Transverse colon (tissue), 4 donors: ENCODE data around the gene NCF4. TPM values are rescaled to one million over a fixed set of nuclear protein-coding genes. Genes with fewer than 3 reads are reported as not detected.

ENCODE experiments used
- DNase-seq: peaks from one replicate; pipeline ENCODE4 v3.0.0-alpha.2; 2019
- H3K27ac ChIP-seq, 4 donors: fragments of 200-600 bp; sonication (generic); 2 replicates each; pipeline ENCODE4 v1.5.1; 2016 to 2018; ENCODE audit warnings: inconsistent platforms in 4 of 4
- H3K27me3 ChIP-seq: fragments of 200-600 bp; sonication (generic); 2 replicates; pipeline ENCODE4 v1.5.1; 2017; ENCODE audit warnings: inconsistent platforms
- H3K36me3 ChIP-seq, 4 donors: fragments of 200-600 bp; sonication (generic); 2 replicates each; pipeline ENCODE4 v1.5.1; 2017 to 2019; ENCODE audit warnings: inconsistent platforms in 4 of 4
- H3K4me1 ChIP-seq, 4 donors: fragments of 200-600 bp; sonication (generic); 2 replicates each; pipeline ENCODE4 v1.5.1; 2017 to 2020; ENCODE audit warnings: inconsistent platforms in 4 of 4
- H3K4me3 ChIP-seq, 4 donors: fragments of 200-600 bp; sonication (generic); 1 replicate in 1 of 4; 2 replicates in 3 of 4; pipeline versions ENCODE4 v1.5.1 to v1.6.1; 2017 to 2019; ENCODE audit warnings: inconsistent platforms in 4 of 4
- H3K9me3 ChIP-seq, 2 donors: fragments of 200-600 bp; sonication (generic); 2 replicates each; pipeline ENCODE4 v1.5.1; 2017 to 2019; ENCODE audit warnings: inconsistent platforms in 2 of 2
- CTCF ChIP-seq, 5 experiments: fragments of 200-600 bp in 3 of 5; fragments of 450-650 bp in 2 of 5; sonication (generic) in 3 of 5; IDR thresholded peaks; 1 replicate in 2 of 5; 2 replicates in 3 of 5; pipeline ENCODE4 v1.5.1; 2016 to 2017; ENCODE audit warnings: antibody characterized with exemption in 5 of 5, inconsistent platforms in 3 of 5, mild to moderate bottlenecking in 2 of 5, moderate library complexity in 1 of 5
- EP300 ChIP-seq: sonication (generic); formaldehyde crosslinking; IDR thresholded peaks from one replicate; pipeline ENCODE4 v1.6.1; 2017; ENCODE audit warnings: antibody characterized with exemption, low read depth
- POLR2A ChIP-seq: fragments of 450-650 bp; IDR thresholded peaks from one replicate; pipeline ENCODE4 v1.6.1; 2016; ENCODE audit warnings: antibody characterized with exemption, mild to moderate bottlenecking, moderate library complexity
- POLR2AphosphoS5 ChIP-seq, 3 donors: sonication (generic); formaldehyde crosslinking; IDR thresholded peaks; one replicate each; pipeline ENCODE4 v1.6.1; 2016; ENCODE audit warnings: antibody characterized with exemption in 3 of 3
- WGBS, 2 donors: methylation state at CpG; one replicate each; pipeline ENCODE4 v1.1.5; 2018; ENCODE audit warnings: low coverage in 1 of 2; 5-methylcytosine and 5-hydroxymethylcytosine counted together
- in situ Hi-C, 4 donors: fragments of 200-750 bp; cut with MboI; loops; one replicate each; pipeline versions ENCODE4 v1.15.0 to v1.15.1; 2017; ENCODE audit warnings: low sequenced_read_pairs in 3 of 4, low pct_ligation_motif_present in 1 of 4, low pct_unique_long_range_greater_than_20kb in 1 of 4
- intact Hi-C: fragments of 100-400 bp; cut with DNase I; formaldehyde crosslinking; loops from one replicate; pipeline ENCODE4 v1.15.1; 2023; ENCODE audit warnings: low total_unique reads
- total RNA-seq, 4 donors: library from RNA; depleted of rRNA; stranded (reverse); fragments of >200 nt; gene quantifications; one replicate each; pipeline ENCODE4 v1.1.0, GENCODE V29; 2016

NCF4 gene
- total RNA-seq, 4 donors from 2014 or later = 9.4 to 98.7 (median 23.5) TPM

- WGBS, 2 donors = 36% methylated on average over 4 of the region's 9 CpGs; no CpG with 5 or more reads in 1 of the 2 donors
- Histone ChIP-seq H3K27me3 (peaks cover 71% of the 10 kb centered on the region), H3K36me3 (no peaks in the 10 kb centered on the region), H3K9me3 (no peaks in the 10 kb centered on the region), H3K27ac (no peak overlapping the region), H3K4me1 (peaks cover 0 to 12% (median 11%) of the 10 kb centered on the region in 4 donors), H3K4me3 (no peak overlapping the region)
- in situ Hi-C loops = no loop called here
- TF ChIP-seq CTCF (IDR thresholded peaks at IDR 0.05) (no peak), POLR2A (no peak), EP300 (no peak), POLR2AphosphoS5 (IDR thresholded peaks at IDR 0.05) (no peak)
- no peak for DNase-seq
- intact Hi-C loops = no loop called here
Observed at GRCh38 chr22:36819112-36819511, 41.7 kb upstream of the NCF4 start.

- no peak overlapping the region for H3K27ac ChIP-seq
- WGBS, 2 donors = 72 to 86% methylated on average over 1 to 6 of the region's 6 CpGs
- intact Hi-C loops (no loop called here), in situ Hi-C loops (no loop called here)
- H3K4me1 ChIP-seq = no peaks in the 10 kb centered on the region
- no peak for DNase-seq
- no peak overlapping the region for H3K4me3 ChIP-seq
- H3K9me3 ChIP-seq = no peaks in the 10 kb centered on the region
- H3K36me3 ChIP-seq = no peaks in the 10 kb centered on the region
- no peak for TF ChIP-seq POLR2AphosphoS5 (IDR thresholded peaks at IDR 0.05)
- TF ChIP-seq POLR2A = no peak
- no peak for TF ChIP-seq CTCF (IDR thresholded peaks at IDR 0.05)
- no peak for TF ChIP-seq EP300
- peaks cover 38% of the 10 kb centered on the region for H3K27me3 ChIP-seq
Observed at GRCh38 chr22:36822581-36822980, 38.2 kb upstream of the NCF4 start.

GRCh38 chr22:36823186-36823839 is 37.5 kb upstream of the NCF4 start:
- no peak overlapping the region for H3K4me3 ChIP-seq
- no peak for DNase-seq
- in situ Hi-C loops = no loop called here
- no peaks in the 10 kb centered on the region for H3K9me3 ChIP-seq
- TF ChIP-seq EP300 (no peak), CTCF (IDR thresholded peaks at IDR 0.05) (no peak), POLR2AphosphoS5 (IDR thresholded peaks at IDR 0.05) (no peak), POLR2A (no peak)
- peaks cover 31% of the 10 kb centered on the region for H3K27me3 ChIP-seq
- H3K4me1 ChIP-seq = no peaks in the 10 kb centered on the region
- no peaks in the 10 kb centered on the region for H3K36me3 ChIP-seq
- intact Hi-C loops = no loop called here
- H3K27ac ChIP-seq = no peak overlapping the region
- 62% methylated on average over 17 of the region's 17 CpGs; no CpG with 5 or more reads in 1 of the 2 donors for WGBS, 2 donors

- H3K27ac ChIP-seq = no peak overlapping the region
- 63 to 89% methylated on average over 2 of the region's 2 CpGs for WGBS, 2 donors
- no peak for DNase-seq
- intact Hi-C loops (no loop called here), in situ Hi-C loops (no loop called here)
- no peaks in the 10 kb centered on the region for H3K9me3 ChIP-seq
- TF ChIP-seq POLR2AphosphoS5 (IDR thresholded peaks at IDR 0.05) = no peak
- TF ChIP-seq EP300 = no peak
- TF ChIP-seq CTCF (IDR thresholded peaks at IDR 0.05) = no peak
- peaks cover 17% of the 10 kb centered on the region for H3K27me3 ChIP-seq
- H3K4me3 ChIP-seq = no peak overlapping the region
- H3K36me3 ChIP-seq = no peaks in the 10 kb centered on the region
- H3K4me1 ChIP-seq = no peaks in the 10 kb centered on the region
Observed at GRCh38 chr22:36824655-36825054, 36.2 kb upstream of the NCF4 start.
